Muscle of leg (tissue), 11 donors: ENCODE measurements around the gene IKZF2. TPM values are rescaled to one million over a fixed set of nuclear protein-coding genes. Genes with fewer than 3 reads are reported as not detected.

Experiments used
- DNase-seq: peaks from one replicate; pipeline ENCODE4 v3.0.0; 2013
- H3K27ac ChIP-seq: one replicate; pipeline ENCODE4 v1.5.1; 2013; ENCODE audit warnings: mild to moderate bottlenecking, low read length, control low read depth
- H3K27me3 ChIP-seq: one replicate; pipeline ENCODE4 v1.6.1; 2013; ENCODE audit warnings: low read length; ENCODE audit not compliant: control insufficient read depth, insufficient read depth
- H3K36me3 ChIP-seq: one replicate; pipeline ENCODE4 v1.6.1; 2013; ENCODE audit warnings: low read length; ENCODE audit not compliant: control insufficient read depth, insufficient read depth
- H3K4me1 ChIP-seq: one replicate; pipeline ENCODE4 v1.6.1; 2013; ENCODE audit warnings: low read length; ENCODE audit not compliant: control insufficient read depth, insufficient read depth
- H3K4me3 ChIP-seq: one replicate; pipeline ENCODE4 v1.5.1; 2013; ENCODE audit warnings: low read length, control low read depth
- H3K9me3 ChIP-seq: replicated peaks from 2 replicates; pipeline ENCODE4 v1.6.1; 2013; ENCODE audit warnings: low read depth, low read length; ENCODE audit not compliant: control insufficient read depth
- WGBS: methylation state at CpG from one replicate; pipeline ENCODE4 v1.1.5; 2013; ENCODE audit warnings: missing lambda C conversion rate; ENCODE audit not compliant: insufficient coverage; 5-methylcytosine and 5-hydroxymethylcytosine counted together
- polyA plus RNA-seq, 8 donors: library from polyadenylated mRNA; unstranded; fragments of 120-200 nt; gene quantifications; one replicate each; pipeline versions ENCODE4 v1.2.1 to v1.2.3, GENCODE V29; 2013; ENCODE audit warnings: inconsistent platforms in 1 of 8, low replicate concordance in 1 of 8; ENCODE audit not compliant: insufficient read length in 8 of 8, insufficient read depth in 1 of 8
- total RNA-seq: library from RNA; stranded (reverse); fragments of 120-200 nt; gene quantifications from one replicate; pipeline ENCODE4 v1.2.4, GENCODE V29; 2013

The IKZF2 gene
- total and polyA plus RNA-seq, 9 donors = 1.8 to 5.1 (median 3.0) TPM

- Histone ChIP-seq H3K36me3 (no peaks in the 10 kb centered on the region), H3K4me1 (no peaks in the 10 kb centered on the region), H3K27ac (no peak overlapping the region), H3K9me3 (no peaks in the 10 kb centered on the region), H3K4me3 (no peak overlapping the region), H3K27me3 (no peaks in the 10 kb centered on the region)
- 96% methylated on average over 3 of the region's 5 CpGs for WGBS
- no peak for DNase-seq
Measured at GRCh38 chr2:213101692-213102460, 49.5 kb downstream of the IKZF2 start.

- Histone ChIP-seq H3K27ac (no peak overlapping the region), H3K4me3 (no peak overlapping the region), H3K27me3 (no peaks in the 10 kb centered on the region), H3K36me3 (no peaks in the 10 kb centered on the region), H3K4me1 (no peaks in the 10 kb centered on the region), H3K9me3 (no peaks in the 10 kb centered on the region)
- WGBS = no CpG with 5 or more reads among the region's 1 CpG
- no peak for DNase-seq
Measured at GRCh38 chr2:213101109-213101508, 50.3 kb downstream of the IKZF2 start.

- 48% methylated on average over 4 of the region's 4 CpGs for WGBS
- DNase-seq = no peak
Measured at GRCh38 chr2:213098612-213099011, 52.8 kb downstream of the IKZF2 start.

GRCh38 chr2:213091765-213092164, 59.6 kb downstream of the IKZF2 start:
- Histone ChIP-seq H3K27ac (no peak overlapping the region), H3K4me3 (no peak overlapping the region), H3K36me3 (no peaks in the 10 kb centered on the region), H3K9me3 (no peaks in the 10 kb centered on the region), H3K4me1 (no peaks in the 10 kb centered on the region), H3K27me3 (no peaks in the 10 kb centered on the region)
- WGBS = no CpG with 5 or more reads among the region's 3 CpGs
- no peak for DNase-seq

More at GRCh38 chr2:213098612-213099011, 52.8 kb downstream of the IKZF2 start:
- no peaks in the 10 kb centered on the region for H3K9me3 ChIP-seq
- no peaks in the 10 kb centered on the region for H3K4me1 ChIP-seq
- H3K27me3 ChIP-seq = no peaks in the 10 kb centered on the region
- no peaks in the 10 kb centered on the region for H3K36me3 ChIP-seq
- no peak overlapping the region for H3K27ac ChIP-seq
- H3K4me3 ChIP-seq = no peak overlapping the region

GRCh38 chr2:213090772-213091171, 60.6 kb downstream of the IKZF2 start:
- Histone ChIP-seq H3K27ac (no peak overlapping the region), H3K4me3 (no peak overlapping the region), H3K36me3 (no peaks in the 10 kb centered on the region), H3K27me3 (no peaks in the 10 kb centered on the region), H3K4me1 (no peaks in the 10 kb centered on the region), H3K9me3 (no peaks in the 10 kb centered on the region)
- DNase-seq = no peak
- WGBS = no CpG with 5 or more reads among the region's 3 CpGs

GRCh38 chr2:213089438-213089837, 62.0 kb downstream of the IKZF2 start:
- DNase-seq = no peak
- WGBS = 43% methylated on average over 1 of the region's 1 CpG
- no peaks in the 10 kb centered on the region for H3K36me3 ChIP-seq
- no peak overlapping the region for H3K27ac ChIP-seq
- no peaks in the 10 kb centered on the region for H3K9me3 ChIP-seq
- no peak overlapping the region for H3K4me3 ChIP-seq
- H3K27me3 ChIP-seq = no peaks in the 10 kb centered on the region
- H3K4me1 ChIP-seq = no peaks in the 10 kb centered on the region

GRCh38 chr2:213087040-213087439, 64.4 kb downstream of the IKZF2 start:
- Histone ChIP-seq H3K27ac (no peak overlapping the region), H3K4me3 (no peak overlapping the region), H3K36me3 (no peaks in the 10 kb centered on the region), H3K27me3 (no peaks in the 10 kb centered on the region), H3K9me3 (no peaks in the 10 kb centered on the region), H3K4me1 (no peaks in the 10 kb centered on the region)
- DNase-seq = no peak
- no CpG with 5 or more reads among the region's 3 CpGs for WGBS

- DNase-seq = peak; percentile 5
- no peak overlapping the region for H3K4me3 ChIP-seq
- H3K4me1 ChIP-seq = no peaks in the 10 kb centered on the region
- H3K27me3 ChIP-seq = no peaks in the 10 kb centered on the region
- H3K36me3 ChIP-seq = no peaks in the 10 kb centered on the region
- no peak overlapping the region for H3K27ac ChIP-seq
- no CpG with 5 or more reads among the region's 2 CpGs for WGBS
- no peaks in the 10 kb centered on the region for H3K9me3 ChIP-seq
Measured at GRCh38 chr2:213086571-213086970, 64.8 kb downstream of the IKZF2 start.

- Histone ChIP-seq H3K9me3 (no peaks in the 10 kb centered on the region), H3K27me3 (no peaks in the 10 kb centered on the region), H3K36me3 (no peaks in the 10 kb centered on the region), H3K27ac (no peak overlapping the region), H3K4me1 (no peaks in the 10 kb centered on the region), H3K4me3 (no peak overlapping the region)
- no peak for DNase-seq
Measured at GRCh38 chr2:213086050-213086449, 65.4 kb downstream of the IKZF2 start.

GRCh38 chr2:213085538-213085937, 65.9 kb downstream of the IKZF2 start:
- Histone ChIP-seq H3K4me3 (no peak overlapping the region), H3K27ac (no peak overlapping the region), H3K9me3 (no peaks in the 10 kb centered on the region), H3K36me3 (no peaks in the 10 kb centered on the region), H3K27me3 (no peaks in the 10 kb centered on the region), H3K4me1 (no peaks in the 10 kb centered on the region)
- no peak for DNase-seq
- WGBS = 83% methylated on average over 1 of the region's 4 CpGs

GRCh38 chr2:213084261-213084660, 67.2 kb downstream of the IKZF2 start:
- Histone ChIP-seq H3K9me3 (no peaks in the 10 kb centered on the region), H3K4me1 (no peaks in the 10 kb centered on the region), H3K36me3 (no peaks in the 10 kb centered on the region), H3K27ac (no peak overlapping the region), H3K27me3 (no peaks in the 10 kb centered on the region), H3K4me3 (no peak overlapping the region)
- no peak for DNase-seq
